Heart left ventricle (tissue), 16 donors: ENCODE data around the gene COL27A1. TPM values are rescaled to one million over a fixed set of nuclear protein-coding genes. Genes with fewer than 3 reads are reported as not detected.

Experiments
- ATAC-seq, 4 donors: fragments of 200-7000 bp; cut with Tn5 transposase; one replicate each; pipeline ENCODE4 v1.9.1; 2020 to 2022; ENCODE audit warnings: moderate library complexity in 4 of 4, mild to moderate bottlenecking in 3 of 4, moderate number of reproducible peaks in 1 of 4
- DNase-seq, 5 donors: peaks; one replicate each; pipeline ENCODE4 v3.0.0-alpha.2; 2020
- H3K27ac ChIP-seq, 12 donors: fragments of 200-600 bp; sonication (generic) in 4 of 12; one replicate each; pipeline versions ENCODE4 v1.5.0 to v1.8.0; 2016 to 2022; ENCODE audit warnings: mild to moderate bottlenecking in 2 of 12
- H3K27me3 ChIP-seq, 9 donors: fragments of 200-600 bp; sonication (generic) in 2 of 9; one replicate each; pipeline versions ENCODE4 v1.5.1 to v1.8.0; 2016 to 2022; ENCODE audit warnings: mild to moderate bottlenecking in 3 of 9
- H3K36me3 ChIP-seq, 9 donors: fragments of 200-600 bp; sonication (generic) in 2 of 9; one replicate each; pipeline versions ENCODE4 v1.5.0 to v1.8.0; 2018 to 2022; ENCODE audit warnings: mild to moderate bottlenecking in 2 of 9
- H3K4me1 ChIP-seq, 12 donors: fragments of 200-600 bp; sonication (generic) in 4 of 12; one replicate each; pipeline versions ENCODE4 v1.5.0 to v1.8.0; 2016 to 2022; ENCODE audit warnings: mild to moderate bottlenecking in 3 of 12
- H3K4me3 ChIP-seq, 12 donors: fragments of 200-600 bp; sonication (generic) in 4 of 12; one replicate each; pipeline versions ENCODE4 v1.5.0 to v1.8.0; 2017 to 2022; ENCODE audit warnings: mild to moderate bottlenecking in 9 of 12, moderate library complexity in 4 of 12
- H3K9me3 ChIP-seq, 12 donors: fragments of 200-600 bp; sonication (generic) in 4 of 12; one replicate each; pipeline versions ENCODE4 v1.5.0 to v1.8.0; 2016 to 2022; ENCODE audit warnings: mild to moderate bottlenecking in 1 of 12
- POLR2A ChIP-seq, 2 donors: fragments of 450-650 bp; IDR thresholded peaks; one replicate each; pipeline ENCODE4 v1.6.1; 2017; ENCODE audit warnings: antibody characterized with exemption in 2 of 2, mild to moderate bottlenecking in 2 of 2, moderate library complexity in 2 of 2
- WGBS, 4 donors: extraction: QIAGEN DNeasy Blood & Tissue Kit in 2 of 4; methylation state at CpG; one replicate each; pipeline versions ENCODE4 v1.1.5 to v1.1.7; 2013 to 2018; 5-methylcytosine and 5-hydroxymethylcytosine counted together
- intact Hi-C, 10 donors: fragments of 100-400 bp; cut with DNase I; formaldehyde crosslinking; loops; one replicate each; pipeline versions ENCODE4 v1.11.1 to v1.14.2; 2022
- polyA plus RNA-seq, 2 donors: library from polyadenylated mRNA; stranded (reverse); fragments of 200-250 nt; gene quantifications; one replicate each; pipeline ENCODE4 v1.2.3, GENCODE V29; 2013
- total RNA-seq, 9 donors: library from RNA; depleted of rRNA in 2 of 9; stranded (reverse); fragments of >200 nt in 2 of 9; fragmentation: NEBNext Ultra II Directional in 3 of 9; extraction: Animal tissue kit (Norgen Biotek cat#: 25700) in 3 of 9; gene quantifications; one replicate each; pipeline versions ENCODE4 v1.1.0 to v1.2.4, GENCODE V29; 2016 to 2023
- TF ChIP-seq, protein P1 (sequence below), 12 donors: fragments of 200-600 bp; sonication (generic) in 4 of 12; IDR thresholded peaks; one replicate each; pipeline versions ENCODE4 v1.5.0 to v1.8.0; 2018 to 2022; ENCODE audit warnings: antibody characterized with exemption in 12 of 12, mild to moderate bottlenecking in 5 of 12
- donor health status: ischemic (EF 13 %, LVEDD 7.1; RV severe dilation, severe dysfunction).
- donor health status: healthy with polysubstance abuse.
- donor health status: DM: no; HTN: yes; CAD: no.
- donor health status: DM: no; HTN: no; CAD: no.
- donor health status: ischemic (EF 25% LVEDD 6.9; RV normal size, moderate dysfunction).
- donor health status: ischemic (EF 25% LVEDD 5.7; RV mildly dilated, moderate dysfunction).
- donor health status: healthy.
- donor health status: DM: yes; HTN: yes; CAD: no.
- donor health status: ischemic (EF 35%, LVEDD 5.7; RV mildly dilated, moderate dysfunction).
- donor health status: nonischemic (EF 11% LVEDD 7.7; RV severe dilation, severe dysfunction).
- donor health status: DM: yes; HTN: yes; CAD: no.
- donor health status: PGD.
- donor health status: ischemic (EF 29% LVEDD 5.4; RV normal size, mild dysfunction).
- donor health status: nonischemic (EF 23%, LVEDD 6.1; RV moderate dilation, normal function).

Gene COL27A1
- total and polyA plus RNA-seq, 11 donors, result 2.3 to 14.2 (median 5.2) TPM

DNA sequence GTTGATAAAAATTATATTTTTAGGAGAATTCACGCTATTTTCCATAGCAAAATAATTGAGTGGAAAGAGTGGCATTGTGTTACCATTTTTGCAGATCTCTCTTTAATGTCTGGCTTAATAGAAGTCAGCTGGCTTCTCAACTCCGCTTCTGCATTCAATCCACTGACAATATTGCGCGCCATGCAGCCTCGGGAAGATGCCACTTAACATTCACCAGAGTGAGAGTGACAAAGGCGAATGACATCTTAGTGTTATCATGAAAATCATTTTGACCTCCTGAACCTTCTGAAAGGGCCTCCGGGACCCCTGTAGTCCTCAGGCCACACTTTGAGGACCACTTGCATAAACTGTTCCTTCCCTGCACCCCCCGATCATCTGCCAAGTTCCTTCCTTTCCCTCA is 87.5 kb downstream of the COL27A1 start:
- no peak for TF ChIP-seq POLR2A (IDR thresholded peaks at IDR 0.05)
- TF ChIP-seq, protein P1, sequence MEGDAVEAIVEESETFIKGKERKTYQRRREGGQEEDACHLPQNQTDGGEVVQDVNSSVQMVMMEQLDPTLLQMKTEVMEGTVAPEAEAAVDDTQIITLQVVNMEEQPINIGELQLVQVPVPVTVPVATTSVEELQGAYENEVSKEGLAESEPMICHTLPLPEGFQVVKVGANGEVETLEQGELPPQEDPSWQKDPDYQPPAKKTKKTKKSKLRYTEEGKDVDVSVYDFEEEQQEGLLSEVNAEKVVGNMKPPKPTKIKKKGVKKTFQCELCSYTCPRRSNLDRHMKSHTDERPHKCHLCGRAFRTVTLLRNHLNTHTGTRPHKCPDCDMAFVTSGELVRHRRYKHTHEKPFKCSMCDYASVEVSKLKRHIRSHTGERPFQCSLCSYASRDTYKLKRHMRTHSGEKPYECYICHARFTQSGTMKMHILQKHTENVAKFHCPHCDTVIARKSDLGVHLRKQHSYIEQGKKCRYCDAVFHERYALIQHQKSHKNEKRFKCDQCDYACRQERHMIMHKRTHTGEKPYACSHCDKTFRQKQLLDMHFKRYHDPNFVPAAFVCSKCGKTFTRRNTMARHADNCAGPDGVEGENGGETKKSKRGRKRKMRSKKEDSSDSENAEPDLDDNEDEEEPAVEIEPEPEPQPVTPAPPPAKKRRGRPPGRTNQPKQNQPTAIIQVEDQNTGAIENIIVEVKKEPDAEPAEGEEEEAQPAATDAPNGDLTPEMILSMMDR (IDR thresholded peaks at IDR 0.05), result no peak
- Histone ChIP-seq H3K9me3 (no peaks in the 10 kb centered on the region), H3K4me3 (no peak overlapping the region), H3K4me1 (peaks cover 0 to 28% (median 20%) of the 10 kb centered on the region in 12 donors), H3K27ac (no peak overlapping the region), H3K36me3 (peaks cover 0 to 5% (median 0%) of the 10 kb centered on the region in 9 donors), H3K27me3 (no peaks in the 10 kb centered on the region)
- ATAC-seq (no peak), DNase-seq (no peak)
- 80 to 89% (median 85%) methylated on average over 8 of the region's 8 CpGs for WGBS, 4 donors
- intact Hi-C loops, result loop anchor here in 1 of 10 donors (5.0 kb wide), 1 partner anchor 36 kb away; no protein-coding TSS in a partner anchor

DNA sequence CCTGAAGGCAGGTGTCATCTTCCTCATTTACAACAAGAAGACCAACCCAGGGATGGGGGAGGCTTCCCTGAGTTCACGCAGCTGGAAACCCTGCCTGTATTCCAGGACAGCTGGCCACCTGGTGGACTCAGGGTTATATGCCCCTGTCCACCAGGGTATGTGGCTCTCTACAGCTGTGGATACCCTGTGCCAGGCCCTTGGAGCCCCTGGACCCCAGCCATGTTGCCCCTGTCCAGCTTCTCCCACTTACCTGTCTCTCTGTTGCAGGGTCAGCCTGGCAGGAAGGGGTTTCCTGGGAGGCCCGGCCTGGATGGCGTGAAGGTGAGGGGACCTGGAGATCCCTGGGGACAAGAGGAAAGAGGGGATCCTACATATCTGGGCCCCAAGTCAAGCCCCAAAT is 87.9 kb downstream of the COL27A1 start:
- intact Hi-C loops, result loop anchor here in 1 of 10 donors (5.0 kb wide), 1 partner anchor 36 kb away; no protein-coding TSS in a partner anchor
- Histone ChIP-seq H3K9me3 (no peaks in the 10 kb centered on the region), H3K36me3 (peaks cover 0 to 5% (median 0%) of the 10 kb centered on the region in 9 donors), H3K4me1 (peaks cover 0 to 24% (median 16%) of the 10 kb centered on the region in 12 donors), H3K27me3 (no peaks in the 10 kb centered on the region), H3K27ac (no peak overlapping the region), H3K4me3 (no peak overlapping the region)
- TF ChIP-seq POLR2A (IDR thresholded peaks at IDR 0.05), result no peak
- TF ChIP-seq, protein P1 (IDR thresholded peaks at IDR 0.05), result no peak
- 79 to 95% (median 90%) methylated on average over 3 of the region's 3 CpGs for WGBS, 4 donors
- DNase-seq, result no peak
- ATAC-seq, result no peak

DNA sequence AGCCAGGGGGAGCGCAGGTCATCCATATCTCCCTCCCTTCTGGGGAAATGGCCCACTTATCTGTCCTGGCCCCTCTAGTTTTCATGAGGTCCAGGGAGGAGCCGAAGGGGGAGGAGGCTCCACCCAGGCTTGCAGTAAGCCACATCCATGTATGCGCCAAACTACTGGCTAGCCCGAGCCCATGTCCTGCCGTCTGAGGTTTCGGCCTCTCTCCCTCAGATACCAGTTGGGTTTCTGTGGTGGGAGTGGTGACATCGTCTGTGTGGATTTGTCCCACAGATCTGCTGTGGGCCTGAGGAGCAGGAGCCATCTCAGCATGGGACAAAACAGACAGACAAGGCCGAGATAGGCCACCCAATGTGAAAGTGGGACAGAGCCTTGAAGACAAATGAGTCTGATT is 89.2 kb downstream of the COL27A1 start:
- intact Hi-C loops, result loop anchor here in 1 of 10 donors (5.0 kb wide), 1 partner anchor 37 kb away; no protein-coding TSS in a partner anchor
- ATAC-seq (no peak), DNase-seq (no peak)
- Histone ChIP-seq H3K4me1 (peaks cover 0 to 16% (median 4%) of the 10 kb centered on the region in 12 donors), H3K4me3 (no peak overlapping the region), H3K9me3 (no peaks in the 10 kb centered on the region), H3K27me3 (no peaks in the 10 kb centered on the region), H3K36me3 (peaks cover 0 to 5% (median 0%) of the 10 kb centered on the region in 9 donors), H3K27ac (no peak overlapping the region)
- WGBS, 4 donors, result 86 to 93% (median 89%) methylated on average over 8 of the region's 8 CpGs
- TF ChIP-seq POLR2A (IDR thresholded peaks at IDR 0.05), result no peak
- TF ChIP-seq, protein P1 (IDR thresholded peaks at IDR 0.05), result no peak

DNA sequence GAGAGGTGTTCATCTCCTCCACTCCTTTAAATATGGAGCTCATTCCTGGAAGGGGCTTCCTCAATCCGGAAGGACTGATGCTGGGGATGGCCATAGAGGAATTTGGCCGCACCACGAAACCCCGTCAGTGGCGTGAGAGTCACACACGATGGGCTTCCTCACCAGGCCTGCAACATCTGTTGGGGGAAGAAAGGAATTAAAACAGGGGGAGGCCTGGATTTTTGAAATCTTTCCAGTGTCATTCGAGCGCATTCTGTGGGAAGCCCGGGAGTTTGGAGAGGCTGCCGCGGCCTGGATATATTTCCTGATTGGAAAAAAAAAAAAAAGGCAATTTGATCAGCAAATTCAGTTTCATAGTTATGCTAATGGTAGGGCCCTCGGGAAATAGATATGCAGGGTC is 91.2 kb downstream of the COL27A1 start:
- WGBS, 4 donors, result 81 to 85% (median 83%) methylated on average over 12 of the region's 12 CpGs
- no peak overlapping the region for H3K27ac ChIP-seq
- H3K36me3 ChIP-seq, result no peaks in the 10 kb centered on the region
- H3K4me1 ChIP-seq, result peaks cover 0 to 28% (median 6%) of the 10 kb centered on the region in 12 donors
- no peak overlapping the region for H3K4me3 ChIP-seq
- H3K9me3 ChIP-seq, result no peaks in the 10 kb centered on the region
- no peak for ATAC-seq
- DNase-seq, result no peak
- TF ChIP-seq, protein P1 (IDR thresholded peaks at IDR 0.05), result no peak
- TF ChIP-seq POLR2A (IDR thresholded peaks at IDR 0.05), result no peak
- intact Hi-C loops, result no loop called here
- H3K27me3 ChIP-seq, result no peaks in the 10 kb centered on the region
